ENCODE results near the gene PGR.

DNA sequence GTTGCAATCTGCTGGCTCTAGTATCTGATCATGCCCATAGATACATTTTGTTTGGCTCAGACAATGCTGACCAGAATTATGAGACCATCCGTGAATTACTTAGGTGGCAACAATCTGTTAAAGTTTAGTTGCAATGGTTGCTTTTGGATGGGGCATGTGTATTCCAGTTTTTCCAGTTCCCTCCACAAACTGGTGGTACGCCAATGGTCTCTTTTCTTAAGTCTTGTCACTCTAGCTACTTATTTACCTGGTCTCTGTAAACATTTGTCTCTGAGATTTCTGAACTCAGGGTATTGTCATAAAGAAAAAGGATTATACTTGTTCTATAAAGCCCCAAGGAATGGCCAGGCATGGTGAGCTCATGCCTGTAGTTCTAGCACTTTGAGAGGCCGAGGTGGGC is 65.9 kb downstream of the PGR start:
- TF ChIP-seq, protein P1, sequence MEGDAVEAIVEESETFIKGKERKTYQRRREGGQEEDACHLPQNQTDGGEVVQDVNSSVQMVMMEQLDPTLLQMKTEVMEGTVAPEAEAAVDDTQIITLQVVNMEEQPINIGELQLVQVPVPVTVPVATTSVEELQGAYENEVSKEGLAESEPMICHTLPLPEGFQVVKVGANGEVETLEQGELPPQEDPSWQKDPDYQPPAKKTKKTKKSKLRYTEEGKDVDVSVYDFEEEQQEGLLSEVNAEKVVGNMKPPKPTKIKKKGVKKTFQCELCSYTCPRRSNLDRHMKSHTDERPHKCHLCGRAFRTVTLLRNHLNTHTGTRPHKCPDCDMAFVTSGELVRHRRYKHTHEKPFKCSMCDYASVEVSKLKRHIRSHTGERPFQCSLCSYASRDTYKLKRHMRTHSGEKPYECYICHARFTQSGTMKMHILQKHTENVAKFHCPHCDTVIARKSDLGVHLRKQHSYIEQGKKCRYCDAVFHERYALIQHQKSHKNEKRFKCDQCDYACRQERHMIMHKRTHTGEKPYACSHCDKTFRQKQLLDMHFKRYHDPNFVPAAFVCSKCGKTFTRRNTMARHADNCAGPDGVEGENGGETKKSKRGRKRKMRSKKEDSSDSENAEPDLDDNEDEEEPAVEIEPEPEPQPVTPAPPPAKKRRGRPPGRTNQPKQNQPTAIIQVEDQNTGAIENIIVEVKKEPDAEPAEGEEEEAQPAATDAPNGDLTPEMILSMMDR (conservative IDR thresholded peaks at IDR 0.05) = no peak
- no peak for TF ChIP-seq EZH2 (IDR thresholded peaks at IDR 0.05; ENCODE audit: low read depth)

Data from PC-9 (cell line).